ENCODE results near the gene ZNF771. TPM values are rescaled to one million over a fixed set of nuclear protein-coding genes. Genes with fewer than 3 reads are reported as not detected.

The ZNF771 gene
- total RNA-seq, 1 donor from 2014 or later: 7.9 TPM

DNA sequence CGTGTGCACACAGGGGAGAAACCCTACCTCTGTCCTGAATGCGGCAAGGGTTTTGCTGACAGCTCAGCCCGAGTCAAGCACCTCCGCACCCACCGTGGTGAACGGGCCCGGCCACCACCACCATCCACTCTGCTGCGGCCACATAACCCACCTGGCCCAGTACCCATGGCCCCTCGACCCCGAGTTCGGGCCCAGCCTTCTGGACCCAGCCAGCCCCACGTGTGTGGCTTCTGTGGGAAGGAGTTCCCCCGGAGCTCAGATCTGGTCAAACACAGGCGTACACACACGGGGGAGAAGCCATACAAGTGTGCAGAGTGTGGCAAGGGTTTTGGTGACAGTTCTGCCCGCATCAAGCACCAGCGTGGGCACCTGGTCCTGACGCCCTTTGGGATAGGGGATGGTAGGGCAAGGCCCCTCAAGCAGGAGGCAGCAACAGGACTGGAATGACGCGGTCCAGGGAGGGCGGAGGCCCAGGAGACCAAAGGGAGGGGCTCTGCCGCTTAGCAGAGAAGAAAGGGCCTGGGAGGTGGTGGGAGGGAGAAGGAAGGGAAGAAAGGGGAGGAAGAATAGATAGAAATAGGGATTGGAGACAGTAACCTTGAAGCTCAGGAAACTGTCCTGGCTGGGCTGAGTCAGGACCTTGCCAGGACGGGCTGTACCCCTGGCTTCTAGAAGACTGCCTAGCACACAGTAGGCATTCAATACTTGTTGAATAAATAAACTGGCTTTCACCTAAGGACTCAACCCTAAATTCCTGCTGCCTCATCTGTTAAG is 8.6 kb upstream of the ZNF771 start:
- no peak for DNase-seq (ENCODE audit: low read depth, low spot score)

DNA sequence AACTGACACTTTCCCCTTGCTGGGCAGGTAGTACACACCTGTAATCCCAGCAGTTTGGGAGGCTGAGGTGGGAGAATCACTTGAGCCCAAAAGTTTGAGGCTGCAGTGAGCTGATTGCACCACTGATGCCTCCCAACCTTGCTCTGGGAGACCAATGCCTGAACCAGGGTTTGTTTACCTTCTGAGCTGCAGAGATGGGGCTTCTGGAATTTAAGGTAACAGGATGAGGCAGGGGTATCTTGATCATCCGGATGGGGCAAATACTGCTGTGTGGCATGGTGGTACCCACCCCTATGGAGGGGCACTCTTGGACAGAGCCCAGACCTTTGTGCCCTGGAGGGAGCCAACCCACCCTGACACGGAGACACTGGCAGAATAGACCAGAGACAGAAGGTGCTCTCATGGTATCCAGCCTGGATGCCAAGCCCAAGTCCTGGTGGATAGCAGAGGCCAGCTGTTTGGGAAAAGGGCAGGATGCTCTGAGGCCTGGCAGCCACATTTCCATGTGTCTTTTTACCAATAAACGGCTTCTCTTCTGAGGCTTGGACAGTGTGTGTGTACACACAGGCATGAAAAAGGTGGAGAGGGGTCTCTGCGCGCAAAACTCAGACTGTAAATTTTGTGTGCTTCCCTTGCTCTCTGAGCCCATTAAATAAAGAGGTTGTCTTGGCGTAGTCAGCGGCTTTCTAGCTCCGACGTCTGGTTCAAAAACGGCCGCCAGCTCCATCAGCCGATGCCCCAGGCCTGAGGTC is 7.8 kb upstream of the ZNF771 start:
- no peak for DNase-seq (ENCODE audit: low read depth, low spot score)

DNA sequence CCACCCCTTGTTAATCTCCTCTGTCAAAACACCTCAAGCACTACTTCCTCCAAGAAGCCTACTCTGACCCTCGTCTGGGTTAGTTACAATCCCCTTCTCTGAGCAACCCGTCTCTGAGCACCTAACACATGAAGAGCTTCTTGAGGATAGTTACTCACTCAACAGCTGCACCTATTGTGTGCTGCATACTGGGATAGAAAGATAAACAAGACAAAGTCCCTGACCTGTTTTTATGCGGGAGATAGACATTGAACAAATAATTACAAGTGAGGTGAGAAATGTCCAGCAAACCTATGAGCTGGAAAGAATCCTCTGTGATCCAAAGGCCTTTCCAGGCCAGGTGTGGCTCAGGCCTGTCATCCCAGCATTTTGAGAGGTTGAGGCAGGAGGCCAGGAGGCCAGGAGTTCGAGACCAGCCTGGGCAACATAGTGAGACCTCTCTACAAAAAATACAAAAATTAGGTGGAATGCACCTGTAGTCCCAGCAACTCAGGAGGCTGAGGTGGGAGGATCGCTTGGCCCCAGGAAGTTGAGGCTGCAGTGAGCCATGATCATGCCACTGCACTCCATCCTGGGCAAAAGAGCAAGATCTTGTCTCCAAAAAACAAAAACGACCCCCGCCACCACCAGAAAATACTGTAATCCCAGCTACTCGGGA is 5.5 kb upstream of the ZNF771 start:
- no peak for DNase-seq (ENCODE audit: low read depth, low spot score)

DNA sequence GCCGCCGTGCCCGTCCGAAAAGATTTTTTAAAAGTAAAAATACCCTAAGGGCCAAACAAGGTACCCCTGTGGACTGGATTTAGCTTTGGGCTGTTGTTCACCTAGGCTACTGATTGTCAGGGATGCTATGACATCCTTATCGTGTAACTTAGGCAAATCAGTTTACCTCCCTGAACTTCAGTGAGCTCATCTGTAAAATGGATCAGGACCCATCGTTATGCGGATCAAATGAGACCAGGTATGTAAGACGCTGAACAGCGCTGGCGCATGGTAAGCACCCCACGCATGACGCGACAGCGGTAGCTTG is 658 bp upstream of the ZNF771 start:
- DNase-seq (ENCODE audit: low read depth, low spot score): no peak

DNA sequence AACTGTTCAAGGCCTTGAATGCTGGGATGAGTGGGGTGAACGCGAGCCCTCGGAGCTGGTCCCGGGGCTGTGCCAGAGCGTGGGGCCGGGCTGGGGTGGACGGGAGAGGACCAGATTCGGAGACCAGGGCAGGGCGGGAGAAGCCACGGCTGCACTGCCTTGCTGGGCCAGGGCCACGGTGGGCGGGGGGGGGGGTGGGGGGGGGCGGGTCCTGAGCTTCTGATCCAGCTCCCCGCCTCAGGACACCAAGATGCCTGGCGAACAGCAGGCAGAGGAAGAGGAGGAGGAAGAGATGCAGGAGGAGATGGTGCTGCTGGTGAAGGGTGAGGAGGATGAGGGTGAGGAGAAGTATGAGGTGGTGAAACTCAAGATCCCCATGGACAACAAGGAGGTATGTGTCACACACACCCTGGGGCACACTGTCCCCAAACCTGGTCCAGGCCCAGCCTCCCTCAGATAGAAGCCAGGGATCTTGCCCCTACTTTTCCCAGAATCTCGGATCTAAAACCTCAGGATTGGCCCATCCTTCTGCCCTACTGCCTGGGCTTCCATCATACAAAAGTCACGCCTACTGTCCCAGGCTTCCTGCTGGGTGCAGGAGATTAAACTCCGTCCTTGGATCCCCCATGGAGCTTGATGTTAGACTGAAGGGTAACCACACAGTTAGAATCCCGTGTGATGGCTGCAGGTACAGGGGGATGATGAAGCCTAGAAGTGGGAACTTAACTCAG is 563 bp downstream of the ZNF771 start:
- no peak for DNase-seq (ENCODE audit: low read depth, low spot score)

DNA sequence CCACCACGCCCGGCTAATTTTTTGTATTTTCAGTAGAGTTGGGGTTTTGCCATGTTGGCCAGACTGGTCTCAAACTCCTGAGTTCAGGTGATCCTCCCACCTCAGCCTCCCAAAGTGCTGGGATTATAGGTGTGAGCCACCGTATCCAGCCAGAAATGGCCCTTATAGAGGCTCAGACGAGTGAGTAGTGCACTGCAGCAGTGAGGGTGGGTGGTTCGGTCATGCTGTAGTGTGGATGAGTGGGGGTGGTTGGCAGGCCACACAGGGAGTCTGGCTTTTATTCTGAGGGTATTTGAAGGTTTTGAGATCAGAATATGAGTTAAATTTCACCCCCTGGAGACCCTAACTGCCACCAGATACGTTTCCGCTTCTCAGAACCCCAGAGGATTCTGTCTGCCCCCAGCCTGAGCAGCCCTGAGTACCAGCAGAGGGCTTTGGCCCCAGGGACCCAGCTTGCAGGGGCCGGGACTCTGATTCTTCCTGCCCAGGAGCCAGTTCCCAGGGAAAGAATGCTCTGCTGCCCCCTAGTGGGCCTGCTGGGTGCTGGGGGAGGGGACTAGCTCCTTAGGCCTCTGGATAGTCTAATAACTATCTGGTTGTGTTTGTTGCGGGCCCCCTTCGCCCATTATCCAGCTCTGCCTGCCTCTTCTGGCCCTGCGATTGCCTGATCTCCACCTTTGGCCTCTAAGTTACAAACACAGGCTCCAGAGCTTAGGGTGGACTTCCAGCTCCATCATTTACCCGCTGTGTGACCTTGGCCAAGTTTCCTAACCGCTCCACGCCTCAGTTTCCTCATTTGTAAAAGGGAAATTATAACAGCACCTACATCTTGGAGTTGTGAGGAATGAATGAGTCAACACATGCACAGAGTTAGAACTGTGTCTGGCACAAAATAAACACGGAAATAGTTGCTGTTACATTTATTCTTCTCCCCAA is 2.0 kb downstream of the ZNF771 start:
- DNase-seq (ENCODE audit: low read depth, low spot score): peak; percentile 55

DNA sequence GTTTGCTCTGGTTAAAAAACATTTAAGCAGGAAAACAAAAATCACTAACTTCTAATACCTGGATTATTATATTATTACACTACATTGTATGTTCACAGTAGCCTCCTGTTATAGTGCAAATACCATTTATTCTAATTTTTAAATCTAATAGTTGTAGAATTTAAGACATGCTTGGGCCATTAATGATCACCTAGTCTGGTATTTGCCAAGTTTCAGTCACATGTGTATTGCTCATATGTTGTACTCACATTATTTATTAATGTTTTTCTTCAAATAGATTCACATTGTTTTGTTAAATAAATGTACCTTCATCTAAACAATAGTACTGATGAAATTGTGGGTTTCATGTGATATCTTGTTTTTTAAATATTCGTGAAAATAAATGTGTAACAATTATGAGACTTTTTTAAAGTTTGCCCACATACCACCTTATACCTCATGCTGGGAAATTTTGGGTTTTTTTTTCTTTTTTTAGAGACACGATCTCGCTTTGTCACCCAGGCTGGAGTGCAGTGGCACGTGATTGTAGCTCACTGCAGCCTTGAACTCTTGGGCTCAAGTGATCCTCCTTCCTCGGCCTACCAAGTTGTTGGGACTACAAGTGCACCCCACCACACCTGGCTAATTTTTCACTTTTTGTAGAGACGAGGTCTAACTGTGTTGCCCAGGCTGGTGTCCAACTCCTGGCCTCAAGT is 5.9 kb downstream of the ZNF771 start:
- DNase-seq (ENCODE audit: low read depth, low spot score): no peak

DNA sequence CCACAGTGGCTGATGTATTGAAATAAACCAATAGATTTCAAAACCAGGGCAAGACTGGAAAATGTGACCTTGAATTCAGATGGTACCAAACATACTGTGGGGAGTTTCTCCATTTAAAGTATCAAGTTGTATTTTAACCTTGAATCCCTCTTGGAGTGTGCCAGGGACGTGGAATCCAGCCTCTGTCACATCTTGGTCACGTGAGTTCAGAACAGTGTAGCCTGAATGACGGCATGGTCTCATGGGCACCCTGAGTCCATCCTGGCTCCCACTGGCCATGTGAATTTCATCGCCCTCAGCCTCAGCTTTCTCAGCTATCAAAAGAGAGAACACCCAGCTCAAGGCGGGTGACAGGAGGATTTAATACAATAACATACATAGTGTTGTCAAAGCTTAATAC is 6.8 kb downstream of the ZNF771 start:
- DNase-seq (ENCODE audit: low read depth, low spot score): no peak

DNA sequence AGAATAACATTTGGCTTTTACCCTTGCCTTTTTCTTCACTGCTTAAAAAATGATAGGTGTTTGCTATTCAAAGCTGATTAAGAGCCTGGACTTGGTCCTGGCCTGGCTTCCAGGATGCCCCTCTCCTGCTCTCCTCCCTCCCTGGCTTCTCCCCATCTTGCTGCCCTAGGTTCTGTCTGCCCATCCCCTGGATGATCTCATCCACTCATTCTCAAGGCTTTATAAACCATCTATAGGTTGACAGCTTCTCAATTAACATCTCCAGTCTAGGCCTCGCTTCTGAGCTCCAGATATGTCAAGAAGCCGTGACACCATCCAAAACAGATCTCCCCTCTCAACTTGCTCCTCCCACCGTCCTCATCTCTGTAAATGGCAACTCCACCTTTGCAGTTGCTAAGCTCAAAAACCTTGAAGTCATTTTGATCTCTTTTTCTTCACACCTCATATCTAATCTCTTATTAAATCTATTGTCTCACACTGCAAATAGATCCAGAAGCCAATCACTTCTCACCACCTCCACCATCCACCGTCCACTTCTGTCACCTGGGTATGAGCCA is 8.7 kb downstream of the ZNF771 start:
- no peak for DNase-seq (ENCODE audit: low read depth, low spot score)

DNA sequence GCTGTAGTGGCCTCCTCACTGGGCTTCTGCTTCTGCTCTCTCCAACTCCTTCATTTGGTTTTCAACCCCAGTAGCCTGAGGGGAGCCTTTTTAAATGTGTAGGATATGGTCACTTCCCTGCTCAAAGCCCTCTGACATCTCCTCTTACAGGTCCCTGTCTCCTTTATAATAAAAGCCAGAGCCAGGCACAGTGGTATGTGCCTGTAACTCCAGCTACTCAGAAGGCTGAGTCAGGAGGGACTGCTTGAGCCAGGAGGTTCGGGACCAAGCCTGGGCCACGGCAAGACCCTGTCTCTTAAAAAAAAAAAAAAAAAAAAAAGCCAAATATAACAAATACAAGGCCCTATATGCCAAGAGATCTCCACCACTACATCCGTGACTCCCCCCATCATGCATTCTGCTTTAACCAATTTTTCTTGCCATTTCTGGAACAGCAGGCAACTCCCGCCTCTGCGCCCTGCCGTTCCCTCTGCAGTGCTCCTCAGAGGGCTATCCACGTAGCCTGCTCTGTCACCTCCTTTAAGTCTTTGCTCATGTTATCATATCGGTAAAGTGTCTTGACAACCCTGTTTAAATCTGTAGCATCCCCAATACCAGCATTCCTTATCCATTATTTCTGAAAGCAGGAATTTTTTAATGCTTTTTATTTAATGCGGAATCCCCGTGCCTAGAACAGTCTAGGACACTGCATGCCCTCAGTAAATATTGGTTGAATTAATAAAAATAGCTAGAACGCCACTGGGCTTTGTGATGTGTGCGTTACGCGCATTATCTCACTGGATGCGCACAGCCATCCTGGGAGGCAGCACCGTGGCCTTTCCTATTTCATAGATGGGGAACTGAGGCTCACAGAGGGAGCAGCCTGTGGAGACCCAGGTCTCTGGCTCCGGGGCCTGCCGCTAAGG is 9.5 kb downstream of the ZNF771 start:
- DNase-seq (ENCODE audit: low read depth, low spot score): no peak

DNA sequence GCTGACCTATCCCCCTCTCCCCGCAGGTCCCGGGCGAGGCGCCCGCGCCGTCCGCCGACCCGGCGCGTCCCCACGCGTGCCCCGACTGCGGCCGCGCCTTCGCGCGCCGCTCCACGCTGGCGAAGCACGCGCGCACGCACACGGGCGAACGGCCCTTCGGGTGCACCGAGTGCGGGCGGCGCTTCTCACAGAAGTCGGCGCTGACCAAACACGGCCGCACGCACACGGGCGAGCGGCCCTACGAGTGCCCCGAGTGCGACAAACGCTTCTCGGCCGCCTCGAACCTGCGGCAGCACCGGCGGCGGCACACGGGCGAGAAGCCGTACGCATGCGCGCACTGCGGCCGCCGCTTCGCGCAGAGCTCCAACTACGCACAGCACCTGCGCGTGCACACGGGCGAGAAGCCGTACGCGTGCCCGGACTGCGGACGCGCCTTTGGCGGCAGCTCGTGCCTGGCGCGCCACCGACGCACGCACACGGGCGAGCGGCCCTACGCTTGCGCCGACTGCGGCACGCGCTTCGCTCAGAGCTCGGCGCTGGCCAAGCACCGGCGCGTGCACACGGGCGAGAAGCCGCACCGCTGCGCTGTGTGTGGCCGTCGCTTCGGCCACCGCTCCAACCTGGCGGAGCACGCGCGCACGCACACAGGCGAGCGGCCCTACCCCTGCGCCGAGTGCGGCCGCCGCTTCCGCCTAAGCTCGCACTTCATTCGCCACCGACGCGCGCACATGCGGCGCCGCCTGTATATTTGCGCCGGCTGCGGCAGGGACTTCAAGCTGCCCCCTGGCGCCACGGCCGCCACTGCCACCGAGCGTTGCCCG is 10.3 kb downstream of the ZNF771 start:
- peak; percentile 84 for DNase-seq (ENCODE audit: low read depth, low spot score)

DNA sequence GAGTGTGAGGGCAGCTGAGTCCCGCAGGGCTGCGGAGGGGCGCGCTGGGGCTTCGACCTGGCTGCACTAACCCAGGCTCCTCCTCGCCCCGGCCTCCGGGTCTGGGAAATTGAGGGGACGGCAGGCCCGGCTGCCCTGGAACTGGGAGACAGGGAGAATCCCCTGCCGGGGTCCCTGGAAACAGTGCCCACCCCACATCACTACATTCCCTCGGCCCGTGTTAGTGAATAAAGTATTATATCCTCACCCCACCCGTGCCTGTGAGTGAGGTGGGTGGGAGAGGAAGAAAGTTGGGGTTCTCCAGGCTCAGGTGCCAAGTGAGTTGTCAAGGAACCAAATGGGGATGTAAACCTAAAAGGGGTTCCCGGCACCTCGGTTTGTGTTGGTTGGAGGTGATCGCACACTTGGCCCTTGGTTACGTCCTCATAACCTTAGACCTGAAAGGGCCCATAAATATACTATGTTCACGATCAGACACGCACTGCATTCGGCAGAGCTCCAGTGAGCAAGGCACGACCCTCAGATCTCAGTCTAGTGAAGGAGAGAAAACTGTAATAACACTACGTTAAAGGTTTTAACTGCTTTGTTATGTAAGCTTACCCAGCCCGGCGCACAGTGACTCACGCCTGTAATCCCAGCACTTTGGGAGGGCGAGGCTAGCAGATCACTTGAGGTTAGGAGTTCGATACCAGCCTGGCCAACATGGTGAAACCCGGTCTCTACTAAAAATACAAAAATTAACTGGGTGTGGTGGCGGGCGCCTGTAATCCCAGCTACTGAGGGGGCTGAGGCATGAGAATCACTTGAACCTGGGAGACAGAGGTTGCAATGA is 11.2 kb downstream of the ZNF771 start:
- no peak for DNase-seq (ENCODE audit: low read depth, low spot score)

DNA sequence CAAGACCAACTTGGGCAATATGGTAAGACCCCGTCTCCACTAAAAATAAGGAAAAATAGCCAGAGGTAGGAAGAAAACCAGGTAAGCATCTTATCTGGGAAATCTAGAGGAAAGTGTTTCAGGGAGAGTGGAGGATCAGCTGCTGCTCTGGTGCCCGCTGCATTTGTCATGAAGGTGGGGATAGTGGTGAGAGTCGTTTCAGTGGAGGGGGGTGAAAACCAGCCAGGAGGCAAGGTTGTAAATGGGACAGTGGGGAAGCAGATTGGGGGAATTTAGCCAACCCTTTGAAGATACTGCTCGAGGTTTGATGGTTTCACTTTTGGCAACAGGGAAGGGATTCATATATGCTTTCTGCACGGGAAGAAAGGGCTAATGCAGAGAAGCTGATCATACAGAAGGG is 13.6 kb downstream of the ZNF771 start:
- DNase-seq (ENCODE audit: low read depth, low spot score): no peak

DNA sequence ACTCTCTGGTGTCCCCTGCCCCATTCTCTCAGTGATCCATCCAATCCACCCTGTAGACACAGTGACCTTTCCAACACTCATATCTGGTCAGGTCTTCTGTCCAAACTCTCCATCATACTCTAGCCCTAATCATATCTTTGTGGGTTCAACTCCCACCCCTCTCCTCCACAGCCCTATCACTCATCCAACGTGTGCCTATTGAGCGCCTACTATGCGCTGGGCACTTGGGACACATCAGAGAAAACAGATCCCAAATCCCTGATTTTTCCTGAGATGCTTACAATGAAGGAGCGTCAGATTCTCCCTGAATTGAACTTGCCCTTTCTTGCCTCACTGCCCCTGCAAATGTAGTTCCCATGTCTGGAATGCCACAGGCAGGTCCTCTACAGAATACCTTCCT is 20.6 kb downstream of the ZNF771 start:
- DNase-seq (ENCODE audit: low read depth, low spot score): no peak

DNA sequence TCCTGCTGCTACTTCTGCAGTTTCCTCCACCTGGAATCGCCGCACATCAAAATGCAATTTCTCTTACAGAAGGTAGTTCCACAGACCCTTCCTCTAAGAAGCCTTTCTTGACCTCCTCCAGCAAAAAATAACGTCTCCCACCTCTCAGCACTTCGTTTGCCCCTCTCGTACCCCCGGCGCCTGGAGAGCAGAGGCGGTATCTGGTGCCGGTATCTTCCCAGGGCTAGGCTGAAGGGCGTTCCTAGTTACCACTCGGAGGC is 21.9 kb downstream of the ZNF771 start:
- no peak for DNase-seq (ENCODE audit: low read depth, low spot score)

DNA sequence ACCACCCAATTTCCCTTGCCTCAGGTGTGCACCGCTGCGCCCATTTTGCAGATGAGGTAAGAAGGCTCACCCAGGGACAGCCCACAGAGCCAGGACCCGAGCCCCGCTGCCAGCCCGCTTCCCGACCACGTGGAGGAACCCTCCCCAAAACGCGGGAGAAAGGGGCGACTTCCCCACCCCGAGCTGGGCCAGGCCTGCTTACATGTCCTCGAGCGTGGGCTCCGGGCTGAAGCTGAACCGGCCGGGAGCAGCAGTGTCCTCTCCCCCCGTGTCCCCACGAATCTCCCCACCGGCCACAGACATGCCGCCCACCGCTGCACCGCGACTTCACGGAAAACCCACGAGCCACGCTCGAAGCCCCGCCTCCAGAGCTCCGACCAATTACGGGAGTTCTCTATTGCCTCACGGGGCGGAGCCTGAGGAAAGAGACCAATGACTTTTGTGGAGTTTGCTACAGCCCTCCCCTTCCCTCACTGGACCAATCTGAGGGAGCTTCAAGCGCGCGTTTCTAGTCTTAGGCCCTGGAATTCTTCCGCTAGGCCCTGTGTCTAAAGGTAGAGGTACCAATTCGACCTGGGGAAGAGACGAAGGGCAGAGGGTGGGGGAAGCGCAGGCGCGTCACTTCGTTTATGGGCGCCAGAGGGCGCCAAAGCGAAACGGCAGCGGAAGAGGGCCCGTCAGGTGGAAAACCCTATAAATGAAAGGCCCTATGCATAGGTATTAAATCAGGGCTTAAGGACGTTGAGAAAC is 22.4 kb downstream of the ZNF771 start, which contains the start of gene DCTPP1:
Gene DCTPP1, minus strand, starts transcription at position 353 of the 750 bp plus-strand sequence. Its CDS starts 50 bp downstream, at position 303.
- peak; percentile 92 for DNase-seq (ENCODE audit: low read depth, low spot score)

All from pulmonary artery endothelial cell (primary cell).